Measurements from ENCODE around the gene SMTNL1. TPM values are rescaled to one million over a fixed set of nuclear protein-coding genes. Genes with fewer than 3 reads are reported as not detected.

The SMTNL1 gene
- total RNA-seq, 6 experiments from 2014 or later, result not detected

DNA sequence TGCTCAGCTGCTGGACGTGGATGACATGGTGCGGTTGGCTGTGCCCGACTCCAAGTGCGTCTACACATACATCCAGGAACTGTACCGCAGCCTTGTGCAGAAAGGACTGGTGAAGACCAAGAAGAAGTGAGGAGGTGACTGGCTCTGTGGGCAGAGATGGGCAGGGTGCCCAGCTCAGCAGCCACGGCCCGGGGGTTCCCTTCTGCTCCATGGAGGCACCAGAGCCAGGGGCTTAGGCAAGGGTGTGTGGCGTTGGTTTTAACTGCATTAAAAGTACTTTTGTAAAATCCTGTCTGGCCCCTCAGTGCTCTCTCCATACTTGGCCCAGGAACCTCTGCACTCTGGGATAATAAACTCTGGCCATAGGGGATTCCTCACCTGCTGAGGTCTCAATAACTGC lies 12.6 kb downstream of the SMTNL1 start:
- Histone ChIP-seq H3K36me3 (peaks cover 4 to 59% (median 25%) of the 10 kb centered on the region in 4 donors), H3K4me3 (no peak overlapping the region), H3K4me1 (no peaks in the 10 kb centered on the region), H3K9me3 (no peaks in the 10 kb centered on the region), H3K27me3 (no peaks in the 10 kb centered on the region), H3K27ac (no peak overlapping the region)
- no CpG with 5 or more reads among the region's 8 CpGs for WGBS (ENCODE audit: insufficient coverage, low coverage, low lambda C conversion rate, missing lambda C conversion rate)
- ATAC-seq, result no peak
- TF ChIP-seq POLR2A (IDR thresholded peaks at IDR 0.05), result no peak
- TF ChIP-seq CTCF (IDR thresholded peaks at IDR 0.05), result no peak
- intact Hi-C loops (cut with DNase I), result no loop called here
- DNase-seq, result no peak

DNA sequence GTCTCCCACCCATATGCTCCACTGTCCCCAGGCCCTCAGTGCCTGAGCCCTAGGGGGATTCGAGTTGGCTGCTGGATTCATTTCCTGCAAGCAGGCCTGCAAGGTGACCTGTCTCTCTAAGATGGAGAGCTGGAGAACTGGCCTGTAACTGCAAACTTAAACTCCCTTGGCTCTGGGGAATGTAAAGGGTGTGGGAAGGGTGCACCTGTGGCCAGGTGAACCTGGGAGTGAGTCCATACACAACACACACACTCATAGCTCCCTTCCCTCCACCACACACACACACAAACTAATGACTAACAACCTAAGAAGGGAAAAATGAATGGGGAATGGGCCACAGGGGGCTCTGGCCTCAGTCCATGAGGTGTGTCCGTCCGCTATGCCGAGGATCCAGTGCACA lies 14.5 kb downstream of the SMTNL1 start:
- no peaks in the 10 kb centered on the region for H3K4me1 ChIP-seq
- intact Hi-C loops (cut with DNase I), result no loop called here
- no peak overlapping the region for H3K4me3 ChIP-seq
- H3K36me3 ChIP-seq, result peaks cover 4 to 71% (median 25%) of the 10 kb centered on the region in 4 donors
- ATAC-seq (no peak), DNase-seq (no peak)
- H3K27ac ChIP-seq, result no peak overlapping the region
- 100% methylated on average over 4 of the region's 4 CpGs for WGBS (ENCODE audit: insufficient coverage, low coverage, low lambda C conversion rate, missing lambda C conversion rate)
- TF ChIP-seq POLR2A (IDR thresholded peaks at IDR 0.05) (no peak), CTCF (IDR thresholded peaks at IDR 0.05) (no peak)
- H3K27me3 ChIP-seq, result no peaks in the 10 kb centered on the region
- no peaks in the 10 kb centered on the region for H3K9me3 ChIP-seq

DNA sequence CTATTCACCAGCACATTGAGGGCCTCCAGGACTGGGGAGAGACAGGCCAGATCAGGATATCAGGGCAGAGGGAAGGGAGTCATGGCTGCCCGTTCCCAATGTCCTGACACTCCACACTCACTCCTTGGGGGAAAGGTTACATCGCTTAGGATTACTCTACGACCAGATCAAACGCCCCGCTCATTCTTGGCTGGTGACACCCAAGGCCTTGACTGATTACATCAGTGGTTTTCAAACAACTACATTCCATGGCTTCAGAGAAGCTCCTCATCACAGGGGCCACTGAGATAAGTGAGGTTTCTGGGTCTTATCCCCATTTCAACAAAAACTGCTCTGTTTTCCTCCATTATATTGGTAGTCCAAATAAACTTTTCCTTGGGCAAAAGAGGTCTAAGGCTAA lies 15.1 kb downstream of the SMTNL1 start:
- intact Hi-C loops (cut with DNase I), result no loop called here
- 70% methylated on average over 3 of the region's 5 CpGs for WGBS (ENCODE audit: insufficient coverage, low coverage, low lambda C conversion rate, missing lambda C conversion rate)
- Histone ChIP-seq H3K4me3 (no peak overlapping the region), H3K27me3 (no peaks in the 10 kb centered on the region), H3K9me3 (no peaks in the 10 kb centered on the region), H3K36me3 (peaks cover 4 to 77% (median 25%) of the 10 kb centered on the region in 4 donors), H3K4me1 (no peaks in the 10 kb centered on the region), H3K27ac (no peak overlapping the region)
- no peak for TF ChIP-seq CTCF (IDR thresholded peaks at IDR 0.05)
- no peak for DNase-seq
- no peak for ATAC-seq

DNA sequence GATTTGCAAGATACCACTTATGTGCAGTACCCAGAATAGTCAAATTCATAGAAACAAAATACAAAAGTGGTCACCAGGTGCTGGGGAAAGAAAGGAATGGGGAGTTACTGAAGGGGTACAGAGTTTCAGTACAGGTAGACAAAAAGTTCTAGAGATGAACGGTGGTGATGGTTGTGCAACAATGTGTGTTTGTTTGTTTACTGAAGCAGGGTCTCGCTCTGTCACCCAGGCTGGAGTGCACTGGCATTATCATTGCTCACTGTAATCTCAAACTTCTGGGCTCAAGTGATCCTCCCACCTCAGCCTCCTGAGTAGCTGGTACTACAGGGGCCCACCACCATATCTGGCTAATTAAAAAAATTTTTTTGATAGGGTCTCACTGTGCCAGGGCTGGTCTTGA lies 18.0 kb downstream of the SMTNL1 start:
- intact Hi-C loops (cut with DNase I), result no loop called here

More for the DNA sequence above, 18.0 kb downstream of the SMTNL1 start:
- H3K4me1 ChIP-seq, result no peaks in the 10 kb centered on the region
- no peak overlapping the region for H3K4me3 ChIP-seq
- peak; percentile 39 to 70 (median 54) for ATAC-seq
- no peaks in the 10 kb centered on the region for H3K27me3 ChIP-seq
- no peak overlapping the region for H3K27ac ChIP-seq
- TF ChIP-seq CTCF (IDR thresholded peaks at IDR 0.05) (no peak), POLR2A (IDR thresholded peaks at IDR 0.05) (no peak)
- no peak for DNase-seq
- H3K9me3 ChIP-seq, result no peaks in the 10 kb centered on the region
- peaks cover 4 to 88% (median 33%) of the 10 kb centered on the region in 4 donors for H3K36me3 ChIP-seq
- 33% methylated on average over 2 of the region's 2 CpGs for WGBS (ENCODE audit: insufficient coverage, low coverage, low lambda C conversion rate, missing lambda C conversion rate)

All from right lobe of liver (tissue), 6 donors.